Measurements from ENCODE around the gene CASKIN1. TPM values are rescaled to one million over a fixed set of nuclear protein-coding genes. Genes with fewer than 3 reads are reported as not detected.

CASKIN1 gene
- total and polyA plus RNA-seq, 10 of the 15 experiments (the other 5 are each of a cell fraction or from before 2014, with no cell fraction given): 0.03 to 0.33 (median 0.11) TPM; not detected in 5

DNA sequence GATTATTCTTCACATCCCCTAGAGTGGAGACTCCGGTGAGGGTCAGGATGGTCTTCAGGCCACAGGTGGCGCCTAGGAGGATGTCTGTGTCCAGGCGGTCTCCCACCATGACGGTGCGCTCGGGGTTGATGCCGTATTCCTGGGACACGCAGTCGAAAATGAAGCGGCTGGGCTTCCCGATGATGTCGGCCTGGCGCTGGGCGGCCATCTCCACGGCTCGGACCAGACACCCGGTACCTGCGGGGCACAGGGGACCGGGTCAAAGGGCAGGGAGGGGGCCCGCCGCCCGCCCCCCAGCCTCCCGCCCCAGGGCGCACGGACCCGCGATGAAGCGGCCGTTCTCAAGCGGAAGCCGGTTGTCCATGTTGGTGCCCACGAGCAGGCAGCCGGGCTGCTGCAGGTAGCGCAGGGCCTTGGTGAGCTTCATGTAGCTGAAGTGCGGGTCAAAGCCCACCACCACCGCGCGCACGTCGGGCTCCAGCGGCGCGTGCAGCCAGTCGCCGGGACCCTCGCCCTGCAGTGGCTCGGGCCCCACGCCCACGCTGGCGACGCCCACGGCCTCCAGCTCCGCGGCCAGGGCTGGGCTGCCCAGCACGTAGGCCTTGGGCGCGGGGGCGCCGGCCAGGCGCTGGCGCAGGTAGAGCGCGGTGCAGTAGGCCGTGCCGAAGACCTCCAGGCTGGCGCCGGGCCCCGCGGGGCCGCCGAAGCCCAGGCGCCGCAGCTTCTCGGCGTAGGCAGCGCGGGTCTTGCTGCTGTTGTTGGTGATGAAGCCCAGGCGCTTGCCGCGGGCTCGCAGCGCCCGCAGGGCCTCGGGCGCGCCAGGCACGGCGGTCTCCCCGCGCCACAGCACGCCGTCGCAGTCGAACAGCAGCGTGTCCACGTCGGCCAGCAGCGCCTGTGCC lies 17.7 kb upstream of the CASKIN1 start (continued):
- TF ChIP-seq, protein P1, sequence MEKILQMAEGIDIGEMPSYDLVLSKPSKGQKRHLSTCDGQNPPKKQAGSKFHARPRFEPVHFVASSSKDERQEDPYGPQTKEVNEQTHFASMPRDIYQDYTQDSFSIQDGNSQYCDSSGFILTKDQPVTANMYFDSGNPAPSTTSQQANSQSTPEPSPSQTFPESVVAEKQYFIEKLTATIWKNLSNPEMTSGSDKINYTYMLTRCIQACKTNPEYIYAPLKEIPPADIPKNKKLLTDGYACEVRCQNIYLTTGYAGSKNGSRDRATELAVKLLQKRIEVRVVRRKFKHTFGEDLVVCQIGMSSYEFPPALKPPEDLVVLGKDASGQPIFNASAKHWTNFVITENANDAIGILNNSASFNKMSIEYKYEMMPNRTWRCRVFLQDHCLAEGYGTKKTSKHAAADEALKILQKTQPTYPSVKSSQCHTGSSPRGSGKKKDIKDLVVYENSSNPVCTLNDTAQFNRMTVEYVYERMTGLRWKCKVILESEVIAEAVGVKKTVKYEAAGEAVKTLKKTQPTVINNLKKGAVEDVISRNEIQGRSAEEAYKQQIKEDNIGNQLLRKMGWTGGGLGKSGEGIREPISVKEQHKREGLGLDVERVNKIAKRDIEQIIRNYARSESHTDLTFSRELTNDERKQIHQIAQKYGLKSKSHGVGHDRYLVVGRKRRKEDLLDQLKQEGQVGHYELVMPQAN (conservative IDR thresholded peaks at IDR 0.05): peak; percentile 87
- TF ChIP-seq LARP7 (IDR thresholded peaks at IDR 0.05) (peak; percentile 79), ASH2L (IDR thresholded peaks at IDR 0.05; ENCODE audit: borderline replicate concordance, low read depth) (no peak), NR2F1 (conservative IDR thresholded peaks at IDR 0.05) (peak; percentile 18; the same call in 1 of the 2 replicates), MXI1 (IDR thresholded peaks at IDR 0.05; ENCODE audit: low read depth, low read length) (no peak), PAX5 (IDR thresholded peaks at IDR 0.05; ENCODE audit: borderline replicate concordance, low read depth, low read length) (no peak), NRF1 (conservative IDR thresholded peaks at IDR 0.05; ENCODE audit: low read depth, low read length) (no peak), POLR2A (IDR thresholded peaks at IDR 0.05; ENCODE audit: low read depth, low read length) (peak; percentile 68), SMAD5 (IDR thresholded peaks at IDR 0.05; ENCODE audit: low read depth) (no peak), EP300 (IDR thresholded peaks at IDR 0.05; ENCODE audit: borderline replicate concordance in 1 of 2, control insufficient read depth in 1 of 2, low read depth in 2 of 2, low read length in 2 of 2) (no peak), YY1 (IDR thresholded peaks at IDR 0.05; ENCODE audit: low read depth, low read length) (no peak)
- TF ChIP-seq, protein P2, sequence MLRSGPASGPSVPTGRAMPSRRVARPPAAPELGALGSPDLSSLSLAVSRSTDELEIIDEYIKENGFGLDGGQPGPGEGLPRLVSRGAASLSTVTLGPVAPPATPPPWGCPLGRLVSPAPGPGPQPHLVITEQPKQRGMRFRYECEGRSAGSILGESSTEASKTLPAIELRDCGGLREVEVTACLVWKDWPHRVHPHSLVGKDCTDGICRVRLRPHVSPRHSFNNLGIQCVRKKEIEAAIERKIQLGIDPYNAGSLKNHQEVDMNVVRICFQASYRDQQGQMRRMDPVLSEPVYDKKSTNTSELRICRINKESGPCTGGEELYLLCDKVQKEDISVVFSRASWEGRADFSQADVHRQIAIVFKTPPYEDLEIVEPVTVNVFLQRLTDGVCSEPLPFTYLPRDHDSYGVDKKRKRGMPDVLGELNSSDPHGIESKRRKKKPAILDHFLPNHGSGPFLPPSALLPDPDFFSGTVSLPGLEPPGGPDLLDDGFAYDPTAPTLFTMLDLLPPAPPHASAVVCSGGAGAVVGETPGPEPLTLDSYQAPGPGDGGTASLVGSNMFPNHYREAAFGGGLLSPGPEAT (IDR thresholded peaks at IDR 0.05; ENCODE audit: low read depth): no peak
